ENCODE results near the gene GNA12.

DNA sequence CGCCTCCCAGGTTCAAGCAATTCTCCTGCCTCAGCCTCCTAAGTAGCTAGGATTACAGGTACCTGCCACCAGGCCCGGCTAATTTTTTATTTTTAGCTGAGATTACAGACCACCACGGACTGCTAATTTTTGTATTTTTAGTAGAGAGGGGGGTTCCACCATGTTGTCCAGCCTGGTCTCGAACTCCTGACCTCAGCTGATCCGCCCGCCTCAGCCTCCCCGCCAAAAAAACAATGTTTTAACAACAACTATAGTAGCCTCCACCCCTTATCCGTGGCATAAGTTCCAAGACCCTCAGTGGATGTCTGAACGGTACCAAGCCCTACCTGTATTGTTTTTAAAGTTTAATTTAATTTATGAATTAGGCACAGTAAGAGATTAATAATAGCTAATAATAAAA lies 48.2 kb downstream of the GNA12 start:
- TF ChIP-seq, protein P1, sequence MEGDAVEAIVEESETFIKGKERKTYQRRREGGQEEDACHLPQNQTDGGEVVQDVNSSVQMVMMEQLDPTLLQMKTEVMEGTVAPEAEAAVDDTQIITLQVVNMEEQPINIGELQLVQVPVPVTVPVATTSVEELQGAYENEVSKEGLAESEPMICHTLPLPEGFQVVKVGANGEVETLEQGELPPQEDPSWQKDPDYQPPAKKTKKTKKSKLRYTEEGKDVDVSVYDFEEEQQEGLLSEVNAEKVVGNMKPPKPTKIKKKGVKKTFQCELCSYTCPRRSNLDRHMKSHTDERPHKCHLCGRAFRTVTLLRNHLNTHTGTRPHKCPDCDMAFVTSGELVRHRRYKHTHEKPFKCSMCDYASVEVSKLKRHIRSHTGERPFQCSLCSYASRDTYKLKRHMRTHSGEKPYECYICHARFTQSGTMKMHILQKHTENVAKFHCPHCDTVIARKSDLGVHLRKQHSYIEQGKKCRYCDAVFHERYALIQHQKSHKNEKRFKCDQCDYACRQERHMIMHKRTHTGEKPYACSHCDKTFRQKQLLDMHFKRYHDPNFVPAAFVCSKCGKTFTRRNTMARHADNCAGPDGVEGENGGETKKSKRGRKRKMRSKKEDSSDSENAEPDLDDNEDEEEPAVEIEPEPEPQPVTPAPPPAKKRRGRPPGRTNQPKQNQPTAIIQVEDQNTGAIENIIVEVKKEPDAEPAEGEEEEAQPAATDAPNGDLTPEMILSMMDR (IDR thresholded peaks at IDR 0.05; ENCODE audit: borderline replicate concordance, extremely low read depth, low read length, poor library complexity, severe bottlenecking): no peak
- no peak for TF ChIP-seq EZH2 (IDR thresholded peaks at IDR 0.05; ENCODE audit: borderline replicate concordance, low read depth, low read length, severe bottlenecking)

Measured in DND-41 (cell line).